GM23338 (cell line): ENCODE data around the gene SEMA4C. TPM values are rescaled to one million over a fixed set of nuclear protein-coding genes. Genes with fewer than 3 reads are reported as not detected.

Experiments
- ATAC-seq: fragments of 200-7000 bp; cut with Tn5 transposase; 3 replicates; pipeline ENCODE4 v1.9.1; 2020
- DNase-seq: peaks from one replicate; pipeline ENCODE4 v3.0.0-alpha.2; 2015; ENCODE audit warnings: low spot score
- H2AFZ ChIP-seq: fragments of 200-600 bp; sonication (generic); 2 replicates; pipeline ENCODE4 v1.8.0; 2016; ENCODE audit warnings: antibody characterized with exemption, mild to moderate bottlenecking, moderate library complexity
- H3F3A ChIP-seq: fragments of 200-600 bp; sonication (generic); replicated peaks from 2 replicates; pipeline ENCODE4 v1.8.0; 2017; ENCODE audit warnings: antibody characterized with exemption, mixed run types, low read depth
- H3K27ac ChIP-seq: fragments of 200-600 bp; sonication (generic); 2 replicates; pipeline ENCODE4 v1.6.1; 2016; ENCODE audit warnings: low read depth
- H3K27me3 ChIP-seq: fragments of 200-600 bp; sonication (generic); 2 replicates; pipeline ENCODE4 v1.8.0; 2016; ENCODE audit warnings: mild to moderate bottlenecking, mixed run types, moderate library complexity; ENCODE audit not compliant: insufficient read depth
- H3K36me3 ChIP-seq: fragments of 200-600 bp; sonication (generic); 2 replicates; pipeline ENCODE4 v1.8.0; 2016; ENCODE audit warnings: mild to moderate bottlenecking; ENCODE audit not compliant: insufficient read depth
- H3K4me1 ChIP-seq: fragments of 200-600 bp; sonication (generic); 2 replicates; pipeline ENCODE4 v1.8.0; 2016; ENCODE audit warnings: mild to moderate bottlenecking, moderate library complexity; ENCODE audit not compliant: insufficient read depth
- H3K4me2 ChIP-seq: fragments of 200-600 bp; sonication (generic); 2 replicates; pipeline ENCODE4 v1.7.1; 2017; ENCODE audit warnings: mixed run types
- H3K4me3 ChIP-seq: fragments of 200-600 bp; sonication (generic); 2 replicates; pipeline ENCODE4 v1.6.1; 2016; ENCODE audit warnings: mixed run types
- H3K79me2 ChIP-seq: fragments of 200-600 bp; sonication (generic); replicated peaks from 2 replicates; pipeline ENCODE4 v1.8.0; 2017; ENCODE audit warnings: mild to moderate bottlenecking; ENCODE audit not compliant: insufficient read depth
- H3K9me2 ChIP-seq: fragments of 200-600 bp; sonication (generic); 2 replicates; pipeline ENCODE4 v1.8.0; 2017; ENCODE audit not compliant: insufficient read depth
- H4K20me1 ChIP-seq: fragments of 200-600 bp; sonication (generic); replicated peaks from 2 replicates; pipeline ENCODE4 v1.8.0; 2017; ENCODE audit warnings: mild to moderate bottlenecking; ENCODE audit not compliant: insufficient read depth
- H3K27ac Mint-ChIP-seq: 2 replicates; pipeline ENCODE4 v1.8.0; 2020; ENCODE audit warnings: inconsistent platforms, mild to moderate bottlenecking, moderate library complexity, mixed read lengths
- H3K27me3 Mint-ChIP-seq: 3 replicates; pipeline ENCODE4 v1.8.0; 2022; ENCODE audit warnings: low read depth, mild to moderate bottlenecking, moderate library complexity, mixed read lengths, inconsistent platforms; ENCODE audit not compliant: insufficient read depth, poor library complexity
- H3K36me3 Mint-ChIP-seq: 3 replicates; pipeline ENCODE4 v1.8.0; 2021; ENCODE audit warnings: low read depth, mild to moderate bottlenecking, inconsistent platforms, moderate library complexity, mixed read lengths
- H3K4me1 Mint-ChIP-seq: 3 replicates; pipeline ENCODE4 v1.8.0; 2020; ENCODE audit warnings: mild to moderate bottlenecking, inconsistent platforms, mixed read lengths
- H3K4me3 Mint-ChIP-seq: 3 replicates; pipeline ENCODE4 v1.8.0; 2021; ENCODE audit warnings: moderate library complexity, mild to moderate bottlenecking, inconsistent platforms, mixed read lengths
- H3K9me3 Mint-ChIP-seq: 3 replicates; pipeline ENCODE4 v1.8.0; 2020; ENCODE audit warnings: moderate library complexity, mild to moderate bottlenecking, inconsistent platforms, mixed read lengths
- EZH2 ChIP-seq: fragments of 200-600 bp; sonication (generic); IDR thresholded peaks from one replicate; pipeline ENCODE4 v1.8.0; 2017; ENCODE audit warnings: antibody characterized with exemption, mild to moderate bottlenecking, low read depth; ENCODE audit not compliant: unreplicated experiment
- NANOG ChIP-seq: IDR thresholded peaks from 2 replicates; pipeline ENCODE4 v1.6.1; 2016; ENCODE audit warnings: antibody characterized with exemption, borderline replicate concordance
- STAT1 ChIP-seq: IDR thresholded peaks from one replicate; pipeline ENCODE4 v1.6.1; 2016; ENCODE audit warnings: antibody characterized with exemption; ENCODE audit not compliant: unreplicated experiment
- ZNF114 ChIP-seq: fragments of 250-450 bp; sonication (Bioruptor Pico); IDR thresholded peaks from 2 replicates; pipeline ENCODE4 v1.5.0; 2020; ENCODE audit warnings: mild to moderate bottlenecking, moderate library complexity
- polyA plus RNA-seq: library from polyadenylated mRNA; unstranded; fragments of >200 nt; fragmentation: Nextera tagmentation; extraction: Ambion mirVana; gene quantifications from 2 replicates; pipeline ENCODE4 v1.2.1, GENCODE V29; 2016
- total RNA-seq: library from RNA; depleted of rRNA; stranded (reverse); fragments of >200 nt; shearing (Covaris generic); gene quantifications from 2 replicates; pipeline ENCODE4 v1.2.3, GENCODE V29; 2014
- TF ChIP-seq, protein P1 (sequence below): fragments of 250-450 bp; sonication (Bioruptor Pico); IDR thresholded peaks from 2 replicates; pipeline ENCODE4 v1.5.0; 2020; ENCODE audit warnings: mild to moderate bottlenecking, moderate library complexity
- TF ChIP-seq, protein P2 (sequence below), 2 experiments: fragments of 200-600 bp in 1 of 2; sonication (generic) in 1 of 2; conservative IDR thresholded peaks; 2 replicates each; pipeline versions ENCODE4 v1.5.1 to v1.6.1; 2016 to 2017; ENCODE audit warnings: antibody characterized with exemption in 2 of 2, low read depth in 2 of 2, mild to moderate bottlenecking in 2 of 2, moderate library complexity in 1 of 2
- TF ChIP-seq, protein P3 (sequence below): IDR thresholded peaks from 2 replicates; pipeline ENCODE4 v1.6.1; 2016; ENCODE audit warnings: antibody characterized with exemption

SEMA4C gene
- total and polyA plus RNA-seq, 2 experiments from 2014 or later: 16.8 to 80.7 TPM

DNA sequence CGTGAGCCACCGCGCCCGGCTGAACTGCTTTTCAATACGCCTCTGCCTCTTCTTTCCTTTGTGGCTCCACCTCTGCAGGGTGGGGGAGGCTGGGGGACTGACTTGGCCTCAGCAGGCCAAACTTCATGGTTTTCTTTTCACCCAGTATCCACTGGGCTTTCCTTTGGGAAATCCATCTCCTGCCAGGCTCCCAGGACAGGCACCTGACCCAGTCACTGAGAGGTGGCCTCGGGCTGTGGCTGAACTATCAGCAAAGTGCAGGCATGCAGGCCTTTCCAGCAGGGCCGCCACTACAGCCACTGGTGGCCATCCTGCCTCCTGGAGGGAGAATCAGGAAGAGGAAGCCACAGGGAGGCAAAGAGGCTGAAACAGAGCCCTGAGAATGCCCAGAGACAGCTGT is 33.4 kb upstream of the SEMA4C start (continued):
- TF ChIP-seq, protein P1, sequence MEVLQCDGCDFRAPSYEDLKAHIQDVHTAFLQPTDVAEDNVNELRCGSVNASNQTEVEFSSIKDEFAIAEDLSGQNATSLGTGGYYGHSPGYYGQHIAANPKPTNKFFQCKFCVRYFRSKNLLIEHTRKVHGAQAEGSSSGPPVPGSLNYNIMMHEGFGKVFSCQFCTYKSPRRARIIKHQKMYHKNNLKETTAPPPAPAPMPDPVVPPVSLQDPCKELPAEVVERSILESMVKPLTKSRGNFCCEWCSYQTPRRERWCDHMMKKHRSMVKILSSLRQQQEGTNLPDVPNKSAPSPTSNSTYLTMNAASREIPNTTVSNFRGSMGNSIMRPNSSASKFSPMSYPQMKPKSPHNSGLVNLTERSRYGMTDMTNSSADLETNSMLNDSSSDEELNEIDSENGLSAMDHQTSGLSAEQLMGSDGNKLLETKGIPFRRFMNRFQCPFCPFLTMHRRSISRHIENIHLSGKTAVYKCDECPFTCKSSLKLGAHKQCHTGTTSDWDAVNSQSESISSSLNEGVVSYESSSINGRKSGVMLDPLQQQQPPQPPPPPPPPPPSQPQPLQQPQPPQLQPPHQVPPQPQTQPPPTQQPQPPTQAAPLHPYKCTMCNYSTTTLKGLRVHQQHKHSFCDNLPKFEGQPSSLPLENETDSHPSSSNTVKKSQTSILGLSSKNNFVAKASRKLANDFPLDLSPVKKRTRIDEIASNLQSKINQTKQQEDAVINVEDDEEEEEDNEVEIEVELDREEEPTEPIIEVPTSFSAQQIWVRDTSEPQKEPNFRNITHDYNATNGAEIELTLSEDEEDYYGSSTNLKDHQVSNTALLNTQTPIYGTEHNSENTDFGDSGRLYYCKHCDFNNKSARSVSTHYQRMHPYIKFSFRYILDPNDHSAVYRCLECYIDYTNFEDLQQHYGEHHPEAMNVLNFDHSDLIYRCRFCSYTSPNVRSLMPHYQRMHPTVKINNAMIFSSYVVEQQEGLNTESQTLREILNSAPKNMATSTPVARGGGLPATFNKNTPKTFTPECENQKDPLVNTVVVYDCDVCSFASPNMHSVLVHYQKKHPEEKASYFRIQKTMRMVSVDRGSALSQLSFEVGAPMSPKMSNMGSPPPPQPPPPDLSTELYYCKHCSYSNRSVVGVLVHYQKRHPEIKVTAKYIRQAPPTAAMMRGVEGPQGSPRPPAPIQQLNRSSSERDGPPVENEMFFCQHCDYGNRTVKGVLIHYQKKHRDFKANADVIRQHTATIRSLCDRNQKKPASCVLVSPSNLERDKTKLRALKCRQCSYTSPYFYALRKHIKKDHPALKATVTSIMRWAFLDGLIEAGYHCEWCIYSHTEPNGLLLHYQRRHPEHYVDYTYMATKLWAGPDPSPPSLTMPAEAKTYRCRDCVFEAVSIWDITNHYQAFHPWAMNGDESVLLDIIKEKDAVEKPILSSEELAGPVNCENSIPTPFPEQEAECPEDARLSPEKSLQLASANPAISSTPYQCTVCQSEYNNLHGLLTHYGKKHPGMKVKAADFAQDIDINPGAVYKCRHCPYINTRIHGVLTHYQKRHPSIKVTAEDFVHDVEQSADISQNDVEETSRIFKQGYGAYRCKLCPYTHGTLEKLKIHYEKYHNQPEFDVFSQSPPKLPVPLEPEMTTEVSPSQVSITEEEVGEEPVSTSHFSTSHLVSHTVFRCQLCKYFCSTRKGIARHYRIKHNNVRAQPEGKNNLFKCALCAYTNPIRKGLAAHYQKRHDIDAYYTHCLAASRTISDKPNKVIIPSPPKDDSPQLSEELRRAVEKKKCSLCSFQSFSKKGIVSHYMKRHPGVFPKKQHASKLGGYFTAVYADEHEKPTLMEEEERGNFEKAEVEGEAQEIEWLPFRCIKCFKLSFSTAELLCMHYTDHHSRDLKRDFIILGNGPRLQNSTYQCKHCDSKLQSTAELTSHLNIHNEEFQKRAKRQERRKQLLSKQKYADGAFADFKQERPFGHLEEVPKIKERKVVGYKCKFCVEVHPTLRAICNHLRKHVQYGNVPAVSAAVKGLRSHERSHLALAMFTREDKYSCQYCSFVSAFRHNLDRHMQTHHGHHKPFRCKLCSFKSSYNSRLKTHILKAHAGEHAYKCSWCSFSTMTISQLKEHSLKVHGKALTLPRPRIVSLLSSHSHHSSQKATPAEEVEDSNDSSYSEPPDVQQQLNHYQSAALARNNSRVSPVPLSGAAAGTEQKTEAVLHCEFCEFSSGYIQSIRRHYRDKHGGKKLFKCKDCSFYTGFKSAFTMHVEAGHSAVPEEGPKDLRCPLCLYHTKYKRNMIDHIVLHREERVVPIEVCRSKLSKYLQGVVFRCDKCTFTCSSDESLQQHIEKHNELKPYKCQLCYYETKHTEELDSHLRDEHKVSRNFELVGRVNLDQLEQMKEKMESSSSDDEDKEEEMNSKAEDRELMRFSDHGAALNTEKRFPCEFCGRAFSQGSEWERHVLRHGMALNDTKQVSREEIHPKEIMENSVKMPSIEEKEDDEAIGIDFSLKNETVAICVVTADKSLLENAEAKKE: no peak

DNA sequence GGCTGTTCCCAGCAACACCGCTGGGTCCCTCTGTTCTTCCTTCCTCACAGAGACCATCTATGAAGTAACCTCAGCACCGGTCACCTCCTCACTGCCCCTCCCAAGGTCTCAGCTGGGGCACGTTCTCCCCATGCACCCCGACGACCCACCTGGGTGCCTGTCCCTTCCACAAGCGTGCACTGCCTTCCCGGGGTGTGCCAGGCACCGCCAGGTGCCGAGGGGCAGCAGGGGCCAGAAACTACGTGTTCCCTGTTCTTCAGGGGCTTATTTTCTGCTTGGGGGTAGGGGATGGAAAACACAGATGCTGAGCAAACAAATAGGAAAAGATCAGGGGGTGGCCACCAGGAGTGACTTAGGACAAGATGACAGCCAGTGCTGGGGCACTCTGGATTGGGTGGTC is 30.4 kb upstream of the SEMA4C start:
- Mint-ChIP-seq H3K27ac (no peak overlapping the region), H3K4me1 (peaks cover 16% of the 10 kb centered on the region), H3K36me3 (no peaks in the 10 kb centered on the region), H3K9me3 (no peaks in the 10 kb centered on the region), H3K27me3 (peaks cover 8% of the 10 kb centered on the region), H3K4me3 (no peak overlapping the region)
- Histone ChIP-seq H3K9me2 (no peaks in the 10 kb centered on the region), H4K20me1 (no peaks in the 10 kb centered on the region), H3K36me3 (no peaks in the 10 kb centered on the region), H3K4me1 (peaks cover 6% of the 10 kb centered on the region), H3K27me3 (no peaks in the 10 kb centered on the region), H3K79me2 (no peaks in the 10 kb centered on the region), H3K4me3 (no peak overlapping the region), H3K4me2 (no peak overlapping the region), H2AFZ (peak overlapping the region; percentile 7; the same call in 1 of the 2 replicates), H3F3A (no peaks in the 10 kb centered on the region), H3K27ac (no peak overlapping the region)
- DNase-seq (no peak), ATAC-seq (no peak)
- no peak for TF ChIP-seq NANOG
- TF ChIP-seq ZNF114: no peak
- no peak for TF ChIP-seq STAT1
- TF ChIP-seq, protein P2, sequence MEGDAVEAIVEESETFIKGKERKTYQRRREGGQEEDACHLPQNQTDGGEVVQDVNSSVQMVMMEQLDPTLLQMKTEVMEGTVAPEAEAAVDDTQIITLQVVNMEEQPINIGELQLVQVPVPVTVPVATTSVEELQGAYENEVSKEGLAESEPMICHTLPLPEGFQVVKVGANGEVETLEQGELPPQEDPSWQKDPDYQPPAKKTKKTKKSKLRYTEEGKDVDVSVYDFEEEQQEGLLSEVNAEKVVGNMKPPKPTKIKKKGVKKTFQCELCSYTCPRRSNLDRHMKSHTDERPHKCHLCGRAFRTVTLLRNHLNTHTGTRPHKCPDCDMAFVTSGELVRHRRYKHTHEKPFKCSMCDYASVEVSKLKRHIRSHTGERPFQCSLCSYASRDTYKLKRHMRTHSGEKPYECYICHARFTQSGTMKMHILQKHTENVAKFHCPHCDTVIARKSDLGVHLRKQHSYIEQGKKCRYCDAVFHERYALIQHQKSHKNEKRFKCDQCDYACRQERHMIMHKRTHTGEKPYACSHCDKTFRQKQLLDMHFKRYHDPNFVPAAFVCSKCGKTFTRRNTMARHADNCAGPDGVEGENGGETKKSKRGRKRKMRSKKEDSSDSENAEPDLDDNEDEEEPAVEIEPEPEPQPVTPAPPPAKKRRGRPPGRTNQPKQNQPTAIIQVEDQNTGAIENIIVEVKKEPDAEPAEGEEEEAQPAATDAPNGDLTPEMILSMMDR (conservative IDR thresholded peaks at IDR 0.05; ENCODE audit: low read depth in 2 of 2): no peak
- TF ChIP-seq, protein P1: no peak
- no peak for TF ChIP-seq EZH2
- TF ChIP-seq, protein P3, sequence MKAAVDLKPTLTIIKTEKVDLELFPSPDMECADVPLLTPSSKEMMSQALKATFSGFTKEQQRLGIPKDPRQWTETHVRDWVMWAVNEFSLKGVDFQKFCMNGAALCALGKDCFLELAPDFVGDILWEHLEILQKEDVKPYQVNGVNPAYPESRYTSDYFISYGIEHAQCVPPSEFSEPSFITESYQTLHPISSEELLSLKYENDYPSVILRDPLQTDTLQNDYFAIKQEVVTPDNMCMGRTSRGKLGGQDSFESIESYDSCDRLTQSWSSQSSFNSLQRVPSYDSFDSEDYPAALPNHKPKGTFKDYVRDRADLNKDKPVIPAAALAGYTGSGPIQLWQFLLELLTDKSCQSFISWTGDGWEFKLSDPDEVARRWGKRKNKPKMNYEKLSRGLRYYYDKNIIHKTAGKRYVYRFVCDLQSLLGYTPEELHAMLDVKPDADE: no peak
